Gastroesophageal sphincter (tissue), 4 donors: Measurements from ENCODE around the gene LSM4. TPM values are rescaled to one million over a fixed set of nuclear protein-coding genes. Genes with fewer than 3 reads are reported as not detected.

Experiments
- ATAC-seq: fragments of 150-250 bp; one replicate; pipeline ENCODE4 v1.9.1; 2016; ENCODE audit warnings: mild to moderate bottlenecking, moderate library complexity
- H3K27ac ChIP-seq, 4 donors: fragments of 200-600 bp; sonication (generic) in 3 of 4; 1 replicate in 3 of 4; 2 replicates in 1 of 4; pipeline ENCODE4 v1.5.1; 2016 to 2019
- H3K27me3 ChIP-seq: fragments of 200-600 bp; sonication (generic); one replicate; pipeline ENCODE4 v1.5.1; 2019
- H3K36me3 ChIP-seq, 2 donors: fragments of 200-600 bp; sonication (generic); one replicate each; pipeline ENCODE4 v1.5.1; 2019; ENCODE audit warnings: control low read depth in 1 of 2
- H3K4me1 ChIP-seq, 3 donors: fragments of 200-600 bp; sonication (generic); 1 replicate in 2 of 3; 2 replicates in 1 of 3; pipeline ENCODE4 v1.5.1; 2016 to 2019; ENCODE audit warnings: control low read depth in 2 of 3
- H3K4me3 ChIP-seq, 2 donors: fragments of 200-600 bp; sonication (generic); one replicate each; pipeline ENCODE4 v1.5.1; 2019; ENCODE audit warnings: mild to moderate bottlenecking in 1 of 2, moderate library complexity in 1 of 2
- H3K9me3 ChIP-seq, 3 donors: fragments of 200-600 bp; sonication (generic); one replicate each; pipeline ENCODE4 v1.5.1; 2017 to 2019; ENCODE audit warnings: control low read depth in 2 of 3
- EP300 ChIP-seq: sonication (generic); formaldehyde crosslinking; IDR thresholded peaks from one replicate; pipeline ENCODE4 v1.6.1; 2017; ENCODE audit warnings: antibody characterized with exemption, mild to moderate bottlenecking
- POLR2A ChIP-seq, 2 donors: fragments of 450-650 bp; IDR thresholded peaks; one replicate each; pipeline ENCODE4 v1.6.1; 2017; ENCODE audit warnings: antibody characterized with exemption in 2 of 2, mild to moderate bottlenecking in 2 of 2, moderate library complexity in 1 of 2
- POLR2AphosphoS5 ChIP-seq: sonication (generic); formaldehyde crosslinking; IDR thresholded peaks from one replicate; pipeline ENCODE4 v1.6.1; 2017; ENCODE audit warnings: antibody characterized with exemption
- WGBS, 2 donors: methylation state at CpG; one replicate each; pipeline ENCODE4 v1.1.5; 2018; ENCODE audit warnings: low coverage in 1 of 2; 5-methylcytosine and 5-hydroxymethylcytosine counted together
- total RNA-seq, 4 donors: library from RNA; depleted of rRNA; stranded (reverse); fragments of >200 nt; gene quantifications; one replicate each; pipeline ENCODE4 v1.1.0, GENCODE V29; 2016
- TF ChIP-seq, protein P1 (sequence below), 4 experiments: fragments of 200-600 bp in 2 of 4; fragments of 450-650 bp in 2 of 4; sonication (generic) in 1 of 4; IDR thresholded peaks; one replicate each; pipeline ENCODE4 v1.5.1; 2017 to 2019; ENCODE audit warnings: antibody characterized with exemption in 4 of 4, mild to moderate bottlenecking in 2 of 4, moderate library complexity in 2 of 4

The LSM4 gene
- total RNA-seq, 4 donors from 2014 or later: 81.2 to 116 (median 94.5) TPM

- Histone ChIP-seq H3K4me3 (no peak overlapping the region), H3K9me3 (no peaks in the 10 kb centered on the region), H3K27ac (peak overlapping the region in 3 of 4 donors; percentile 68 to 99 (median 72)), H3K36me3 (no peaks in the 10 kb centered on the region), H3K4me1 (peaks cover 0 to 50% (median 18%) of the 10 kb centered on the region in 3 donors), H3K27me3 (no peaks in the 10 kb centered on the region)
- TF ChIP-seq POLR2A (IDR thresholded peaks at IDR 0.05): no peak
- TF ChIP-seq, protein P1, sequence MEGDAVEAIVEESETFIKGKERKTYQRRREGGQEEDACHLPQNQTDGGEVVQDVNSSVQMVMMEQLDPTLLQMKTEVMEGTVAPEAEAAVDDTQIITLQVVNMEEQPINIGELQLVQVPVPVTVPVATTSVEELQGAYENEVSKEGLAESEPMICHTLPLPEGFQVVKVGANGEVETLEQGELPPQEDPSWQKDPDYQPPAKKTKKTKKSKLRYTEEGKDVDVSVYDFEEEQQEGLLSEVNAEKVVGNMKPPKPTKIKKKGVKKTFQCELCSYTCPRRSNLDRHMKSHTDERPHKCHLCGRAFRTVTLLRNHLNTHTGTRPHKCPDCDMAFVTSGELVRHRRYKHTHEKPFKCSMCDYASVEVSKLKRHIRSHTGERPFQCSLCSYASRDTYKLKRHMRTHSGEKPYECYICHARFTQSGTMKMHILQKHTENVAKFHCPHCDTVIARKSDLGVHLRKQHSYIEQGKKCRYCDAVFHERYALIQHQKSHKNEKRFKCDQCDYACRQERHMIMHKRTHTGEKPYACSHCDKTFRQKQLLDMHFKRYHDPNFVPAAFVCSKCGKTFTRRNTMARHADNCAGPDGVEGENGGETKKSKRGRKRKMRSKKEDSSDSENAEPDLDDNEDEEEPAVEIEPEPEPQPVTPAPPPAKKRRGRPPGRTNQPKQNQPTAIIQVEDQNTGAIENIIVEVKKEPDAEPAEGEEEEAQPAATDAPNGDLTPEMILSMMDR (IDR thresholded peaks at IDR 0.05): no peak
- TF ChIP-seq POLR2AphosphoS5: no peak
- no peak for TF ChIP-seq EP300
- 67% methylated on average over 6 of the region's 26 CpGs; no CpG with 5 or more reads in 1 of the 2 donors for WGBS, 2 donors
- no peak for ATAC-seq
Measured at GRCh38 chr19:18287836-18288772, 34.8 kb downstream of the LSM4 start.

- ATAC-seq: no peak
- Histone ChIP-seq H3K9me3 (no peaks in the 10 kb centered on the region), H3K36me3 (no peaks in the 10 kb centered on the region), H3K4me1 (peaks cover 5 to 51% (median 22%) of the 10 kb centered on the region in 3 donors), H3K27ac (peak overlapping the region in 3 of 4 donors; percentile 68 to 99 (median 72)), H3K27me3 (no peaks in the 10 kb centered on the region), H3K4me3 (no peak overlapping the region)
- TF ChIP-seq, protein P1 (IDR thresholded peaks at IDR 0.05): no peak
- TF ChIP-seq POLR2AphosphoS5 (no peak), EP300 (no peak), POLR2A (IDR thresholded peaks at IDR 0.05) (no peak)
- WGBS, 2 donors: 79 to 83% methylated on average over 2 to 3 of the region's 21 CpGs
Measured at GRCh38 chr19:18286973-18287635, 35.8 kb downstream of the LSM4 start.

DNA sequence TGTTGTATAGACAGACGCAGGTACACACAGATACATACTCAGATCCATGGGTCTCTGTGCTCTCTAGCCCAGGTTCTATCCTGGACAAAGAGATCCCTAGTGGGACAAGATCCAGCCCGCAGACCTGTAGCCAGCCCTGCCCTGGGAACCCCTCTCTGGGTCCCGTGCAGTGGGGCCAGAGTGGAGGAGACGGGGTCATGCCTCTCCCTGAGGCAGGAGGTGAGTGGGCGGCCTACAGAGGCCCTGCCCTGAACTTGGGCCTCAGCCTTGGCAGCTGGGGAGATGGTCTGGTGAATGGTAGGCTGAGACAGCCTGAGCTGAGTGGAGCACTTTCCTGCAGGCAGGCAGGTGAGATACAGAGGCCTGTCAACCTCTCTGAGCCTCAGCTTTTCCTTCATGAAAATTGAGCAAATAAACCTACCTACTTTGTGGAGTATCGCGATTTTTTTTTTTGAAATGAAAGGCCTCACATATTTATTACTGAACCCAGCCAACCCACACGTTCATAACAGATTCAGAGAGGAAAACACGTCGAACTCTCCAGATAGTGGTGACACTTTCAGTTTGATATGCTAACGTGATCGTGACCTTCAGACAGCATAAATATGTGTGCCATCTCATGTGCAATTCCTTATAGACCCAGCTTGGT, 38.0 kb downstream of the LSM4 start:
- no peak overlapping the region for H3K4me3 ChIP-seq
- H3K9me3 ChIP-seq: no peaks in the 10 kb centered on the region
- no peak for TF ChIP-seq POLR2AphosphoS5
- ATAC-seq: no peak
- 52 to 64% methylated on average over 7 to 8 of the region's 12 CpGs for WGBS, 2 donors
- no peaks in the 10 kb centered on the region for H3K27me3 ChIP-seq
- no peaks in the 10 kb centered on the region for H3K36me3 ChIP-seq
- H3K27ac ChIP-seq: peak overlapping the region in 3 of 4 donors; percentile 2 to 60 (median 59)
- peaks cover 5 to 34% (median 12%) of the 10 kb centered on the region in 3 donors for H3K4me1 ChIP-seq

- Histone ChIP-seq H3K9me3 (no peaks in the 10 kb centered on the region), H3K4me1 (peaks cover 5 to 40% (median 20%) of the 10 kb centered on the region in 3 donors), H3K27me3 (no peaks in the 10 kb centered on the region), H3K36me3 (peaks cover 0 to 8% of the 10 kb centered on the region in 2 donors), H3K27ac (peak overlapping the region; percentile 89 to 100 (median 100)), H3K4me3 (no peak overlapping the region)
- 96 to 98% methylated on average over 4 to 5 of the region's 5 CpGs for WGBS, 2 donors
- TF ChIP-seq POLR2AphosphoS5: no peak
- TF ChIP-seq EP300: no peak
- TF ChIP-seq, protein P1 (IDR thresholded peaks at IDR 0.05): no peak
- TF ChIP-seq POLR2A (IDR thresholded peaks at IDR 0.05): no peak
- ATAC-seq: no peak
Measured at GRCh38 chr19:18283338-18283737, 39.5 kb downstream of the LSM4 start.

DNA sequence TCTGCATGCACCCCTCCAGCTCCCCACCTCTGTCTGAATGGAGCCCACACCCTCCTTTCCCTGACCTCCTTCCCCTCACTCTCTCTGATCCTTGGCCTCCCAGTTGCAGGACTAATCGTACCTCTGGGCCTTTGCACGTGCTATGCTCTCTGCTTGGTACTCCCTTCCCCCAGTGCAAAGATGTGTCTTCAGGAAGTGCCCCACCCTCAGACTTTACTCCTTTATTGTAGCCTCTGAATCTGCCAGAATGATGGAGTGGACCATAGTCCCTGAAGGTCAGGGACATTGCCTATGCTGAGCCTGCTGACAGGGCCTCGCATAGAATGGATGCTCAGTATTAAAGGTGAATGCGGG, 40.1 kb downstream of the LSM4 start:
- TF ChIP-seq, protein P1 (IDR thresholded peaks at IDR 0.05): no peak
- TF ChIP-seq POLR2A (IDR thresholded peaks at IDR 0.05) (no peak), EP300 (no peak), POLR2AphosphoS5 (no peak)
- ATAC-seq: no peak
- Histone ChIP-seq H3K4me3 (peak overlapping the region in 1 of 2 donors; percentile 99), H3K9me3 (no peaks in the 10 kb centered on the region), H3K27me3 (no peaks in the 10 kb centered on the region), H3K4me1 (peaks cover 5 to 41% (median 25%) of the 10 kb centered on the region in 3 donors), H3K36me3 (peaks cover 0 to 13% of the 10 kb centered on the region in 2 donors), H3K27ac (peak overlapping the region; percentile 89 to 100 (median 100))
- 53 to 62% methylated on average over 3 to 4 of the region's 4 CpGs for WGBS, 2 donors
